C4-2B (cell line): ENCODE data around the gene RNLS.

Source experiments
- H3K27ac ChIP-seq: fragments of 450-650 bp; 2 replicates; pipeline ENCODE4 v1.5.1; 2017
- CTCF ChIP-seq: fragments of 450-650 bp; conservative IDR thresholded peaks from 2 replicates; pipeline ENCODE4 v1.5.1; 2017; ENCODE audit warnings: mild to moderate bottlenecking
- ZFX ChIP-seq: fragments of 450-650 bp; IDR thresholded peaks from 2 replicates; pipeline ENCODE4 v1.6.1; 2017

The RNLS gene

GRCh38 chr10:88505680-88506215, 77.4 kb downstream of the RNLS start:
- no peak overlapping the region for H3K27ac ChIP-seq
- TF ChIP-seq CTCF (no peak), ZFX (no peak)

GRCh38 chr10:88505265-88505664, 77.9 kb downstream of the RNLS start:
- no peak for TF ChIP-seq ZFX
- TF ChIP-seq CTCF = no peak
- no peak overlapping the region for H3K27ac ChIP-seq

DNA sequence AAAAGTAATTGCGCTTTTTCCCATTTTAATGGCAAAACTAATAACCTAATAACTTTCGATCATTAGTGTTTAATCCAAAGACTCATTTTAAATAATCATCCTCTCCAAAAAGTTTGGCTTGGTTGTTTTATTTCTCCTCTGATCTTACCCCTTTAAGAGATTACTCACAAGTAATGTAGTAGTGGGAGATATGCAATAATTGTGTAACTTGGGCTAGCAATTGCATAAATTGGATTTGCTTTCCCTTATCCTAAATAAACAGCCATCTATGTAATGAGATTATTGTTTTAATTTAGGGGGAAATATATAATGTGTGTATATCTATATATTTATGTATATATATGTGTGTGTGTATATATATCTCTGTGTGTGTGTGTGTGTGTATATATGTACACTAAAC, 82.5 kb downstream of the RNLS start:
- H3K27ac ChIP-seq = no peak overlapping the region
- TF ChIP-seq ZFX (no peak), CTCF (no peak)

DNA sequence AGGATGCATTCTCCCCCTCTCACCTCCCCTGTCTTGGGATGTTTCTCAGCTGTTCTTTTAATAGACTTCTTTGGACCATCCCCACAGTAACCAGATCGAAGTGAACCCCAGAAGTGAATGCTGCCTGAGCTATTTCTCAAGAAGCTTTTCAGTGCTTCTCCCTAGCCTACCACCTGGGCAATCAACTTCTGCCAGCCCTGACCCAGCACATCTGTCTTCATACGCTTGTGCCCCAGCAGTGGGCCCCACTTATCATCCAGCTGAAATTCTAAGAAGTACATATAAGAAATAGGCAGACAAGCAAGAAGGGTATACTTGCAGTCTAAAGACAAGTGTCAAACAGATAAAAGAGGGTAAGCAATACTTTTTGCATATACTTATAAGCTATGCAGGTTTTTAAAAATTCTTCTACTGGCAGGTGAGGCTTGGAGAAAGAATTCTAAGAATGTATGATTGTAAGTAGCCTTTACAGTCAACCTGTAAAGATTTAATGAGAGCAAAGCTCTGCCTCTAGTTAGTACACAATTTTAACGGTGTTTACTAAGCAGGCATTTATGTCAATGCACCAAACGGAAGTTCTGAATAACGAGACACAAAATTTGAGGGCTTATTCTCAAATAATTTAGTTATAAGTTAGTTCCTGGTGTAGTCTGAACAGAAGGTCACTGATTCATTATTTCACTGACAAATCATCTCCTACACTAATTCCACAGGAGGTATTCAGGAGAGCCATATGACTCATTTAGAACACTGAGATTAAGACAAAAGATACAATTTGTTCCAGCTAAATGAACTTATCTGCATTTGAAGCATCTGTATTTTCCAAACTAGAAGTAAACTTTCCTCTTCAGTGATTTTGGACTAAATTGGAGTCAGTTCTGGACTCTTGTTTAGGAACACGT, 83.3 kb downstream of the RNLS start:
- H3K27ac ChIP-seq = no peak overlapping the region
- TF ChIP-seq CTCF (no peak), ZFX (no peak)

- no peak overlapping the region for H3K27ac ChIP-seq
- TF ChIP-seq CTCF = no peak
- no peak for TF ChIP-seq ZFX
Observed at GRCh38 chr10:88497913-88498312, 85.2 kb downstream of the RNLS start.

GRCh38 chr10:88494537-88494936, 88.6 kb downstream of the RNLS start:
- no peak overlapping the region for H3K27ac ChIP-seq
- no peak for TF ChIP-seq CTCF
- TF ChIP-seq ZFX = no peak

DNA sequence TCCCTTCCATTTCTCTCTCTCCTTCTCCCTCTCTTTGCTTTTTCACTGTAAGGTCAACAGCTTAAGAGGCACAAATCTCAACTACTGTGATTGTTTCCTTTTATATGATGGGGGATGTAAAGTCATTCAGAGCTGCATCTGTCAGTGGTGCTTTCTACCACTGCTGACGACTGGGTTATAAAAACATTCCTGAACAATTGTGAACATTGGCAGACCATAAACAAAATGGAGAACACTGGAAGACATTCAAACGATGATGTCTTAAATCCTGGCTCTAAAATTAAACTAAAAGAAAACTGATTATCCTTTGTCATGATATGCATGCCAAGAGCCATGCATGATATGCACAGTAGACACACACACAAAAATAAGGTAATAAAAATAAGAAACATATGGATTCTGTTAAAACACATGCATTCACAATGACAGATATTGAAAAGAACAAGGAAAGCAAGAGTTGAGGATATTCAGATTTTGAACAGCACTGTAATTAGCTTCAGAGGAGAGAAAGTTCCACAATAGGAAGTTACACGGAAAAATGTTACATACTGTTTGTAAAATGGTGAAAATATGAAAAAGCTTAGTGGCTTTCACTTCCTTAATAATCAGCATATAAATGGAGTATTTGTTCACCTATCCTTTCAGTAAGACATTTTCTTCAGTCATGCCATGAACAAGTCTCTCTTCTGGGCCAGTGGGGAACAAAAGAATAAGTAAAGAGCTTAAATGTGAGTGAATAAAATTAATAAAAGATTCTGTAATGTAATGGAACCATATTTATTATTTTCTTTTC, 89.2 kb downstream of the RNLS start:
- H3K27ac ChIP-seq = no peak overlapping the region
- no peak for TF ChIP-seq ZFX
- no peak for TF ChIP-seq CTCF
